ENCODE data around the gene FGF1.

- TF ChIP-seq, protein P1, sequence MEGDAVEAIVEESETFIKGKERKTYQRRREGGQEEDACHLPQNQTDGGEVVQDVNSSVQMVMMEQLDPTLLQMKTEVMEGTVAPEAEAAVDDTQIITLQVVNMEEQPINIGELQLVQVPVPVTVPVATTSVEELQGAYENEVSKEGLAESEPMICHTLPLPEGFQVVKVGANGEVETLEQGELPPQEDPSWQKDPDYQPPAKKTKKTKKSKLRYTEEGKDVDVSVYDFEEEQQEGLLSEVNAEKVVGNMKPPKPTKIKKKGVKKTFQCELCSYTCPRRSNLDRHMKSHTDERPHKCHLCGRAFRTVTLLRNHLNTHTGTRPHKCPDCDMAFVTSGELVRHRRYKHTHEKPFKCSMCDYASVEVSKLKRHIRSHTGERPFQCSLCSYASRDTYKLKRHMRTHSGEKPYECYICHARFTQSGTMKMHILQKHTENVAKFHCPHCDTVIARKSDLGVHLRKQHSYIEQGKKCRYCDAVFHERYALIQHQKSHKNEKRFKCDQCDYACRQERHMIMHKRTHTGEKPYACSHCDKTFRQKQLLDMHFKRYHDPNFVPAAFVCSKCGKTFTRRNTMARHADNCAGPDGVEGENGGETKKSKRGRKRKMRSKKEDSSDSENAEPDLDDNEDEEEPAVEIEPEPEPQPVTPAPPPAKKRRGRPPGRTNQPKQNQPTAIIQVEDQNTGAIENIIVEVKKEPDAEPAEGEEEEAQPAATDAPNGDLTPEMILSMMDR (IDR thresholded peaks at IDR 0.05), result no peak
- no peak for TF ChIP-seq POLR2A (IDR thresholded peaks at IDR 0.05)
Measured at GRCh38 chr5:142626786-142627185, 59.1 kb downstream of the FGF1 start.
